Mesendoderm (in vitro differentiated cells): ENCODE data around the gene S100A3.

Experiments used
- DNase-seq: peaks from one replicate; pipeline ENCODE4 v3.0.0; 2013
- H2AK5ac ChIP-seq: 2 replicates; pipeline ENCODE4 v1.6.1; 2013; ENCODE audit warnings: low read length, inconsistent platforms
- H2BK120ac ChIP-seq: 2 replicates; pipeline ENCODE4 v1.6.1; 2013; ENCODE audit warnings: low read depth, mild to moderate bottlenecking, low read length, moderate library complexity, mixed read lengths
- H2BK15ac ChIP-seq: replicated peaks from 2 replicates; pipeline ENCODE4 v1.6.1; 2013; ENCODE audit warnings: low read depth, mild to moderate bottlenecking, moderate library complexity
- H2BK5ac ChIP-seq: 2 replicates; pipeline ENCODE4 v1.6.1; 2013; ENCODE audit warnings: low read length, inconsistent platforms
- H3K18ac ChIP-seq: 2 replicates; pipeline ENCODE4 v1.6.1; 2013; ENCODE audit warnings: mild to moderate bottlenecking, low read length, mixed read lengths
- H3K23ac ChIP-seq: one replicate; pipeline ENCODE4 v1.6.1; 2013; ENCODE audit warnings: low read length
- H3K27ac ChIP-seq: 2 replicates; pipeline ENCODE4 v1.5.1; 2013; ENCODE audit warnings: low read depth, mild to moderate bottlenecking, inconsistent platforms, low read length, moderate library complexity
- H3K27me3 ChIP-seq: 2 replicates; pipeline ENCODE4 v1.6.1; 2013; ENCODE audit warnings: low read length, control low read depth, mild to moderate bottlenecking, inconsistent platforms; ENCODE audit not compliant: insufficient read depth, poor library complexity
- H3K36me3 ChIP-seq: 2 replicates; pipeline ENCODE4 v1.6.1; 2013; ENCODE audit warnings: low read length, inconsistent platforms; ENCODE audit not compliant: control insufficient read depth, insufficient read depth
- H3K4ac ChIP-seq: one replicate; pipeline ENCODE4 v1.6.1; 2013; ENCODE audit warnings: low read depth, mild to moderate bottlenecking, low read length, moderate library complexity
- H3K4me1 ChIP-seq: 2 replicates; pipeline ENCODE4 v1.6.1; 2013; ENCODE audit warnings: low read depth, low read length, inconsistent platforms; ENCODE audit not compliant: control insufficient read depth
- H3K4me2 ChIP-seq: 2 replicates; pipeline ENCODE4 v1.6.1; 2013; ENCODE audit warnings: low read length
- H3K4me3 ChIP-seq: 2 replicates; pipeline ENCODE4 v1.5.1; 2013; ENCODE audit warnings: mild to moderate bottlenecking, low read length
- H3K56ac ChIP-seq: one replicate; pipeline ENCODE4 v1.6.1; 2013; ENCODE audit warnings: low read length
- H3K79me1 ChIP-seq: 2 replicates; pipeline ENCODE4 v1.6.1; 2013; ENCODE audit warnings: low read length, inconsistent platforms
- H3K79me2 ChIP-seq: 2 replicates; pipeline ENCODE4 v1.6.1; 2013; ENCODE audit warnings: mild to moderate bottlenecking, low read length; ENCODE audit not compliant: control insufficient read depth, insufficient read depth
- H3K9ac ChIP-seq: 2 replicates; pipeline ENCODE4 v1.6.1; 2013; ENCODE audit warnings: low read length, inconsistent platforms
- H4K5ac ChIP-seq: one replicate; pipeline ENCODE4 v1.6.1; 2013; ENCODE audit warnings: low read length
- H4K8ac ChIP-seq: one replicate; pipeline ENCODE4 v1.6.1; 2013; ENCODE audit warnings: low read depth, mild to moderate bottlenecking, control low read depth, low read length, moderate library complexity
- WGBS: extraction: QIAGEN DNeasy Blood & Tissue Kit; methylation state at CpG from one replicate; pipeline ENCODE4 v1.1.7; 2013; ENCODE audit warnings: low lambda C conversion rate, missing lambda C conversion rate; ENCODE audit not compliant: insufficient coverage; ENCODE audit errors: extremely low coverage; 5-methylcytosine and 5-hydroxymethylcytosine counted together

The S100A3 gene

DNA sequence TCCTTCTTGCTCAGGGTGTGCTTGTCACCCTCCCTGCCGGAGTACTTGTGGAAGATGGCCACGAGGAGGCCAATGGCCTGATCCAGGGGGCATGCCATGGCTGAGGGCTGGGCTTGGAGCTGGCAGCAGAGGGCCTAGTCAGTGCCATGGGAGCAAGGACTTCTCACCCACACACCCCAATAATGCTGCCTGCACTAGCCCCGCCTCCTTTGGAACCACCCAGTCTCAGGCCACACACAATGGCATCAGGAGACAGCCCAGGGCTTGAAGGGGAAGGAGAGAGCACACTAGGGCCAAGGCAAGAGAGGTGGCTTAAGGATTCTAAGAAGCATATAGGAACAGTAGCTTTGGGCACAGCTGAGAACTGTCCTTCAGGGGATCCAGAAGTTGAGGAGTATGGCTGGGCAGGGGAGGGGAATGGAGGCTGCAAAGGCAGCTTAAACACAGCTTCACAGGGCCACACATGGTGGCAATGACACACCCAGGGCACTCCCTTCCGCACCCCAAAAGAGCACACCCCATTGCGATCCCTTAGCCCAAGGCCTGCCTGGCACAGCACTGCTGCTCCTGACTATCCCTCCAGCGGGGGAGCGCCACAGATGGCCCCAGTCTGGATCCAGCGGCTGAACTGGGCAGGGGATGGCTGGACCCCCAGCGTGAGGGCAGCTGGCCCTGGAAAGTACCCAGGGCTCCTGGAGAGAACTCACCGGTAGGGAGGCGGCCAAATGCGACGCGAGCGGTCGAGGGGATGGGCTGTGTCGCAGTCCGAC is 13.6 kb downstream of the S100A3 start, which contains the start of gene S100A6:
Gene S100A6 (minus strand): TSS at position 750 of the 770 bp plus-strand sequence. CDS start 652 bp downstream, at position 98.
- peak within 1 kb of the TSS; percentile 90 for H3K23ac ChIP-seq
- peaks cover 2% of the 10 kb centered on the region for H3K4me1 ChIP-seq
- no peak within 1 kb of the TSS for H4K8ac ChIP-seq
- H3K36me3 ChIP-seq = no peaks in the 10 kb centered on the region
- H3K4ac ChIP-seq = no peak within 1 kb of the TSS
- H2BK15ac ChIP-seq = no peak within 1 kb of the TSS
- no peak within 1 kb of the TSS for H3K4me3 ChIP-seq
- H2AK5ac ChIP-seq = peak within 1 kb of the TSS; percentile 23
- H3K79me2 ChIP-seq = no peaks in the 10 kb centered on the region
- peak within 1 kb of the TSS; percentile 52 for H3K9ac ChIP-seq
- no peak within 1 kb of the TSS for H3K18ac ChIP-seq
- no peak for DNase-seq
- H2BK5ac ChIP-seq = no peak within 1 kb of the TSS
- H4K5ac ChIP-seq = peak within 1 kb of the TSS; percentile 21
- peak within 1 kb of the TSS; percentile 85 for H3K56ac ChIP-seq
- H3K27ac ChIP-seq = no peak within 1 kb of the TSS
- no peak within 1 kb of the TSS for H2BK120ac ChIP-seq
- WGBS = no CpG with 5 or more reads among the region's 18 CpGs
- H3K79me1 ChIP-seq = no peaks in the 10 kb centered on the region
- H3K4me2 ChIP-seq = peak within 1 kb of the TSS; percentile 14
- no peaks in the 10 kb centered on the region for H3K27me3 ChIP-seq

DNA sequence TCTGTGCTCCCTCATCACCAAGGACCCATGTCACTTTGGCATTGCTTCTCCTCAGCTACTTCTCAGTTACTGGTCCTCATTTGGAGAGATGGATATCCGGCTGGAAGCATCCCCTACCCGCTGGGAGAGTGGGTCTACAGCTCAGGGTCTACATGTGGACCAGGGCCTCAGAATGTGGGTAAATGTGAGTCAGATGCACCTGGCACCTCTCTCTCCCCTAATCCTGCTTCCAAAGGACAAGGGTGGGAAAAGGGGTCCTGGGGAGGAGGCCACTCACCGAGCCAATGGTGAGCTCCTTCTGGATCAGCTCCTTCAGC is 14.2 kb downstream of the S100A3 start:
- Histone ChIP-seq H3K27ac (no peak overlapping the region), H4K8ac (no peak overlapping the region)
- WGBS = no CpG with 5 or more reads among the region's 3 CpGs

DNA sequence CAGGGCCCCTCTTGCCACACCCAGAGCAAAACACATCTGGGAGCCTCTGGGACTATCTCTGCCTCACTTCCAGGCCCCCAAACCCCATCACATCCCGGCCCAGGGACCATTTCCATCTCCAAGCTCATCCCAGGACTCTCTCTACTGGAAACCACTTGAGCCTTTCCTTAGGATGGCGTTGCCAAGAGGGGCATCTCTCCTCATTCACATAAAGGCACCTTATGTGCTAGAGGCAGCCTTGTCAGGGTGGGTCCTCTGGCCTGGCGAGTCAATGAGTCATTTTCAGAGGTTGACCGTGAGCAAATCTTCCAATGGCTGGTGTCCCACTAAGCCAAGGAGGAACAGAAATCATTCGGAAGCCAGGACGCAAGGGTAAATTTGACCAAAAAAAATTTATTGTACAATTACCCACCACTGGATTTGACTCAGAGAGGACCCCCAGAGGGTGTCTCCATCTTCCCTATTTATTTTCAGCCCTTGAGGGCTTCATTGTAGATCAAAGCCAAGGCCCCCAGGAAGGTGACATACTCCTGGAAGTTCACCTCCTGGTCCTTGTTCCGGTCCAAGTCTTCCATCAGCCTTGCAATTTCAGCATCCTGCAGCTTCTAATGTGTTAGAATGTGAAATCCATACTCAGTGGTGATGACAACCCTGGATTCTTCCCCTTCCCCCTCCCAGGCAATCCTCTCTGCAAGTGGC is 14.7 kb downstream of the S100A3 start:
- Histone ChIP-seq H2BK120ac (no peak overlapping the region), H4K8ac (no peak overlapping the region), H3K36me3 (no peaks in the 10 kb centered on the region), H3K56ac (no peak overlapping the region), H3K4me2 (no peak overlapping the region), H2BK5ac (no peak overlapping the region), H3K4me1 (peaks cover 2% of the 10 kb centered on the region), H3K27me3 (no peaks in the 10 kb centered on the region), H3K79me2 (no peaks in the 10 kb centered on the region), H3K18ac (no peak overlapping the region), H4K5ac (no peak overlapping the region), H3K9ac (no peak overlapping the region), H3K27ac (no peak overlapping the region), H3K4me3 (no peak overlapping the region), H3K79me1 (no peaks in the 10 kb centered on the region), H3K23ac (no peak overlapping the region), H2AK5ac (no peak overlapping the region), H2BK15ac (no peak overlapping the region), H3K4ac (no peak overlapping the region)
- DNase-seq = no peak
- WGBS = no CpG with 5 or more reads among the region's 7 CpGs

More for the DNA sequence above, 14.2 kb downstream of the S100A3 start:
- no peaks in the 10 kb centered on the region for H3K79me1 ChIP-seq
- H2BK120ac ChIP-seq = no peak overlapping the region
- no peak overlapping the region for H2BK15ac ChIP-seq
- H3K56ac ChIP-seq = peak overlapping the region; percentile 35
- no peak overlapping the region for H3K4ac ChIP-seq
- no peak for DNase-seq
- no peaks in the 10 kb centered on the region for H3K27me3 ChIP-seq
- no peak overlapping the region for H2AK5ac ChIP-seq
- no peaks in the 10 kb centered on the region for H3K36me3 ChIP-seq
- no peak overlapping the region for H3K18ac ChIP-seq
- H4K5ac ChIP-seq = no peak overlapping the region
- no peaks in the 10 kb centered on the region for H3K79me2 ChIP-seq
- H3K4me1 ChIP-seq = peaks cover 2% of the 10 kb centered on the region
- no peak overlapping the region for H3K4me3 ChIP-seq
- H2BK5ac ChIP-seq = no peak overlapping the region
- no peak overlapping the region for H3K4me2 ChIP-seq
- no peak overlapping the region for H3K9ac ChIP-seq
- H3K23ac ChIP-seq = no peak overlapping the region

DNA sequence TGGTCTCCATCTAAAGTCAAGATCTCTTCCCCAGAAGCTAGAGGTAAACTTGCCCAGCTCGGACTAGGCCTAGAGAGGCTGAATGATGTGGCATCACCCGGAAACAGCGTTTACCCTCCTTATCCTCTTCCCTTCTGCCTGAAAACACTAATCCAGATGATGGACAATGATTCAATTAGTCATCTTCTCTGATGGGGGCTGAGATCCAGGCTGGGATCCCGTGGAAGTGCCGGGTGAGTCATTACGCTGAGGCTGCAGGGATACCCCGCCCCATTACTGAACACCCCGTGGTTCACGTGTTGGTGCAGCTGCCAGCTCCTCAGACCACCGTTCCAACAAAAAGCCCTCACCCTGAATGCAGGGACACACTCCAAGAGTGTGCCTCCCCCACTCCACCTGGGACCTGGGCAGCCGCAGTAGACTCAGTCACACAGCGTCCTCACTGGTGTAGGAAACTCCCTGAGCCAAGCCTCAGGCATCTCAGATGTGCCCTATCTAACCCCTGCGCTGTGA is 15.3 kb downstream of the S100A3 start:
- peak overlapping the region; percentile 61 for H3K56ac ChIP-seq
- H3K23ac ChIP-seq = no peak overlapping the region
- no peak overlapping the region for H3K18ac ChIP-seq
- H2BK120ac ChIP-seq = no peak overlapping the region
- H2BK5ac ChIP-seq = no peak overlapping the region
- no peak overlapping the region for H2BK15ac ChIP-seq
- H3K79me2 ChIP-seq = no peaks in the 10 kb centered on the region
- H3K36me3 ChIP-seq = no peaks in the 10 kb centered on the region
- WGBS = no CpG with 5 or more reads among the region's 13 CpGs
- H2AK5ac ChIP-seq = no peak overlapping the region
- H3K79me1 ChIP-seq = no peaks in the 10 kb centered on the region
- no peak overlapping the region for H3K4me3 ChIP-seq
- H3K9ac ChIP-seq = peak overlapping the region; percentile 20
- DNase-seq = no peak
- H3K27me3 ChIP-seq = no peaks in the 10 kb centered on the region
- peaks cover 2% of the 10 kb centered on the region for H3K4me1 ChIP-seq
- no peak overlapping the region for H4K8ac ChIP-seq
- H4K5ac ChIP-seq = no peak overlapping the region
- H3K4me2 ChIP-seq = no peak overlapping the region
- no peak overlapping the region for H3K27ac ChIP-seq
- H3K4ac ChIP-seq = no peak overlapping the region

DNA sequence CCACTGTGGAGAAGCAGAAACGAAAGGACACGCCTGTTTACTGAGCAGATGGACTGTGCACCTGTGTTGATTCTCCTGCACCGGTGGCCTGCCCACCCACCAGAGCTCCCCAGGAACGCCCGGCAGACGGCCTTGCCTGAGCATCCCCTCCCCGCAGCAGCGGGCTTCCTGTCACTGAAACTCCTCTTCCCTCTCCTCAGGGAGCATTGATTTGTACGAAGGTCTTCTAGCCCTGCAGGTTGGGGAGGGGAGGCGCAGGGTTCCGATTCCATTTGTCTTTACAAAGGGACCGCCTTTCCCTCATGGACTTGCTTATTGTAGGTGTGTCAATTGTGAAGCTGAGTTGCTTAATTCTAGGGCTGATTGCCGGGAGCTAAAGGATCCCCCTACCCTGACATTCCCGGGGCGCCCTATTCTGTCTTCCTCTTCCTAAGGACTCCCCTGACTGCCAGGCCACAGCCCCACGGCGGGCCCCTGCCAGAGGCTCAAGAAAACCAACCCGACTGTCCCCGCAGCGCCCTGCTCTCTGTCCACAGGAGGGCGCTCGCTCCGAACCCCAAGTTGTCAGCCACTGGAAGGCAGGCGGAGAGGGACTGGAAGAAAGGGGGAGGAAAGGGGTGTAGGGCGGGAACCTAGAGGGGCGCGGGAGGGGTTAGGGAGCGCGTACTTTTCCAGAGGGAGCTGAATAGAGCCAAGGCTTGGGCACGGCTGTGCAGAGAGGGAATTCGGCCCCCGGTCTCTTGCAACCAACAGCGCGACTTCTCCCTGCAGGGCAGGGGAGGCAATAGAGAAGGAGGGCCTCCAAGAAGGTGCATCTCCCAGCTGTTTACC is 16.1 kb downstream of the S100A3 start:
- Histone ChIP-seq H3K56ac (peak overlapping the region; percentile 72), H3K4ac (no peak overlapping the region), H4K8ac (no peak overlapping the region), H3K4me1 (peaks cover under 1% of the 10 kb centered on the region), H3K23ac (no peak overlapping the region), H2AK5ac (no peak overlapping the region), H3K9ac (peak overlapping the region; percentile 39), H4K5ac (no peak overlapping the region), H2BK5ac (no peak overlapping the region), H3K27me3 (no peaks in the 10 kb centered on the region), H3K18ac (peak overlapping the region; percentile 3), H3K36me3 (no peaks in the 10 kb centered on the region), H3K79me1 (no peaks in the 10 kb centered on the region), H3K27ac (no peak overlapping the region), H3K79me2 (no peaks in the 10 kb centered on the region), H2BK120ac (no peak overlapping the region), H2BK15ac (no peak overlapping the region), H3K4me2 (peak overlapping the region; percentile 17), H3K4me3 (no peak overlapping the region)
- WGBS = no CpG with 5 or more reads among the region's 34 CpGs
- DNase-seq = peak; percentile 94
